H9 (cell line): ENCODE data around the gene GPR155. TPM values are rescaled to one million over a fixed set of nuclear protein-coding genes. Genes with fewer than 3 reads are reported as not detected.

Experiments
- DNase-seq: peaks from one replicate; pipeline ENCODE4 v3.0.0-alpha.2; 2017
- H2AFZ ChIP-seq: one replicate; pipeline ENCODE4 v1.6.1; 2013; ENCODE audit warnings: mild to moderate bottlenecking, low read length, control low read depth, moderate library complexity
- H2AK5ac ChIP-seq: 2 replicates; pipeline ENCODE4 v1.6.1; 2013; ENCODE audit warnings: low read length, control low read depth, mixed read lengths; ENCODE audit not compliant: insufficient read length
- H2BK120ac ChIP-seq: one replicate; pipeline ENCODE4 v1.6.1; 2013; ENCODE audit warnings: low read depth, mild to moderate bottlenecking, low read length, control low read depth, inconsistent platforms; ENCODE audit not compliant: poor library complexity, severe bottlenecking
- H2BK12ac ChIP-seq: 2 replicates; pipeline ENCODE4 v1.6.1; 2013; ENCODE audit warnings: low read length, control low read depth, mixed read lengths, low read depth; ENCODE audit not compliant: insufficient read length
- H2BK15ac ChIP-seq: 2 replicates; pipeline ENCODE4 v1.6.1; 2013; ENCODE audit warnings: low read depth, low read length, control low read depth
- H2BK20ac ChIP-seq: one replicate; pipeline ENCODE4 v1.6.1; 2013; ENCODE audit warnings: low read depth, mild to moderate bottlenecking, low read length, control low read depth, inconsistent platforms; ENCODE audit not compliant: poor library complexity, severe bottlenecking
- H2BK5ac ChIP-seq: 2 replicates; pipeline ENCODE4 v1.6.1; 2013; ENCODE audit warnings: low read length, control low read depth, mixed read lengths; ENCODE audit not compliant: insufficient read length
- H3K14ac ChIP-seq: 2 replicates; pipeline ENCODE4 v1.6.1; 2013; ENCODE audit warnings: low read length, control low read depth; ENCODE audit not compliant: insufficient read depth
- H3K18ac ChIP-seq: 2 replicates; pipeline ENCODE4 v1.6.1; 2013; ENCODE audit warnings: low read depth, mild to moderate bottlenecking, mixed read lengths, low read length, control low read depth; ENCODE audit not compliant: insufficient read length
- H3K23ac ChIP-seq: 2 replicates; pipeline ENCODE4 v1.6.1; 2013; ENCODE audit warnings: low read length, control low read depth, mixed read lengths, low read depth; ENCODE audit not compliant: insufficient read length
- H3K23me2 ChIP-seq: 2 replicates; pipeline ENCODE4 v1.6.1; 2013; ENCODE audit warnings: low read depth, mild to moderate bottlenecking, mixed read lengths, low read length, control low read depth; ENCODE audit not compliant: insufficient read length, poor library complexity, severe bottlenecking
- H3K27ac ChIP-seq: 2 replicates; pipeline ENCODE4 v1.5.1; 2013; ENCODE audit warnings: low read length, control low read depth, mixed read lengths, low read depth; ENCODE audit not compliant: insufficient read length
- H3K27me3 ChIP-seq: 2 replicates; pipeline ENCODE4 v1.6.1; 2013; ENCODE audit warnings: low read length, control low read depth, inconsistent platforms; ENCODE audit not compliant: insufficient read depth
- H3K4ac ChIP-seq: 2 replicates; pipeline ENCODE4 v1.6.1; 2013; ENCODE audit warnings: low read depth, mild to moderate bottlenecking, control low read depth, inconsistent platforms, low read length, moderate library complexity
- H3K4me1 ChIP-seq: 2 replicates; pipeline ENCODE4 v1.6.1; 2013; ENCODE audit warnings: low read length, control low read depth, inconsistent platforms; ENCODE audit not compliant: insufficient read depth
- H3K4me2 ChIP-seq: 2 replicates; pipeline ENCODE4 v1.6.1; 2013; ENCODE audit warnings: low read length, control low read depth, mixed read lengths; ENCODE audit not compliant: insufficient read length, insufficient read depth
- H3K56ac ChIP-seq: 2 replicates; pipeline ENCODE4 v1.6.1; 2013; ENCODE audit warnings: low read depth, mild to moderate bottlenecking, mixed read lengths, low read length, control low read depth; ENCODE audit not compliant: insufficient read length
- H3K79me1 ChIP-seq: 2 replicates; pipeline ENCODE4 v1.6.1; 2013; ENCODE audit warnings: low read depth, mild to moderate bottlenecking, moderate library complexity, low read length, control low read depth, inconsistent platforms; ENCODE audit not compliant: insufficient read depth, poor library complexity, severe bottlenecking
- H3K79me2 ChIP-seq: 2 replicates; pipeline ENCODE4 v1.6.1; 2013; ENCODE audit warnings: low read length, control low read depth, inconsistent platforms; ENCODE audit not compliant: insufficient read depth
- H3K9ac ChIP-seq: 2 replicates; pipeline ENCODE4 v1.6.1; 2013; ENCODE audit warnings: low read length, control low read depth, mixed read lengths; ENCODE audit not compliant: insufficient read length; ENCODE audit errors: extremely low read depth
- H3K9me3 ChIP-seq: one replicate; pipeline ENCODE4 v1.6.1; 2013; ENCODE audit warnings: low read depth, low read length, inconsistent platforms; ENCODE audit not compliant: control insufficient read depth
- H3T11ph ChIP-seq: one replicate; pipeline ENCODE4 v1.6.1; 2013; ENCODE audit warnings: mild to moderate bottlenecking, low read length, control low read depth, inconsistent platforms
- H4K20me1 ChIP-seq: one replicate; pipeline ENCODE4 v1.6.1; 2013; ENCODE audit not compliant: control insufficient read depth, insufficient read length, insufficient read depth
- H4K5ac ChIP-seq: 2 replicates; pipeline ENCODE4 v1.6.1; 2013; ENCODE audit warnings: low read depth, mild to moderate bottlenecking, mixed read lengths, low read length, control low read depth; ENCODE audit not compliant: insufficient read length
- H4K8ac ChIP-seq: replicated peaks from 2 replicates; pipeline ENCODE4 v1.6.1; 2013; ENCODE audit warnings: low read length, control low read depth, mixed read lengths, low read depth; ENCODE audit not compliant: insufficient read length
- H4K91ac ChIP-seq: 2 replicates; pipeline ENCODE4 v1.6.1; 2013; ENCODE audit warnings: low read depth, mild to moderate bottlenecking, moderate library complexity, mixed read lengths, low read length, control low read depth; ENCODE audit not compliant: insufficient read length
- H3K27ac Mint-ChIP-seq, 3 experiments: 2 replicates in 2 of 3; 3 replicates in 1 of 3; pipeline ENCODE4 v1.8.0; 2020 to 2021; ENCODE audit warnings: mixed read lengths in 3 of 3, mild to moderate bottlenecking in 1 of 3, moderate library complexity in 1 of 3
- H3K27me3 Mint-ChIP-seq: 2 replicates; pipeline ENCODE4 v1.8.0; 2021; ENCODE audit warnings: low read depth, mild to moderate bottlenecking, moderate library complexity, mixed read lengths
- H3K36me3 Mint-ChIP-seq, 3 experiments: 2 replicates in 2 of 3; 3 replicates in 1 of 3; pipeline ENCODE4 v1.8.0; 2020 to 2021; ENCODE audit warnings: low read depth in 3 of 3, mixed read lengths in 3 of 3; ENCODE audit not compliant: insufficient read depth in 1 of 3
- H3K4me1 Mint-ChIP-seq, 2 experiments: 2 replicates each; pipeline ENCODE4 v1.8.0; 2020; ENCODE audit warnings: mixed read lengths in 2 of 2
- H3K4me3 Mint-ChIP-seq, 2 experiments: 2 replicates in 1 of 2; 3 replicates in 1 of 2; pipeline ENCODE4 v1.8.0; 2020 to 2021; ENCODE audit warnings: mild to moderate bottlenecking in 2 of 2, mixed read lengths in 2 of 2, moderate library complexity in 1 of 2
- H3K9me3 Mint-ChIP-seq, 2 experiments: 2 replicates in 1 of 2; 3 replicates in 1 of 2; pipeline ENCODE4 v1.8.0; 2020; ENCODE audit warnings: mild to moderate bottlenecking in 2 of 2, mixed read lengths in 2 of 2, moderate library complexity in 1 of 2
- CTCF ChIP-seq: fragments of 200-600 bp; sonication (generic); conservative IDR thresholded peaks from 3 replicates; pipeline ENCODE4 v1.8.0; 2021; ENCODE audit warnings: antibody characterized with exemption, mild to moderate bottlenecking
- WGBS: extraction: QIAGEN DNeasy Blood & Tissue Kit; methylation state at CpG from one replicate; pipeline ENCODE4 v1.1.7; 2013; ENCODE audit warnings: missing lambda C conversion rate, low lambda C conversion rate, mixed read lengths; ENCODE audit not compliant: insufficient read length; ENCODE audit errors: extremely low coverage; 5-methylcytosine and 5-hydroxymethylcytosine counted together
- total RNA-seq: library from RNA; stranded (reverse); gene quantifications from 2 replicates; pipeline ENCODE4 v1.2.1, GENCODE V29; 2021

The GPR155 gene
- total RNA-seq, 1 experiment from 2014 or later: 0.35 TPM

GRCh38 chr2:174518395-174518794 is 31.6 kb upstream of the GPR155 start:
- H3K4ac ChIP-seq: no peak overlapping the region
- H2AFZ ChIP-seq: no peak overlapping the region
- H3K27me3 ChIP-seq: no peaks in the 10 kb centered on the region
- H3T11ph ChIP-seq: no peak overlapping the region
- Mint-ChIP-seq H3K27ac (no peak overlapping the region), H3K4me3 (no peak overlapping the region), H3K9me3 (peaks cover 13 to 16% of the 10 kb centered on the region in 2 experiments), H3K27me3 (peaks cover 14% of the 10 kb centered on the region), H3K36me3 (peaks cover 0 to 7% (median 3%) of the 10 kb centered on the region in 3 experiments; a peak in 3 of 7 replicates), H3K4me1 (no peaks in the 10 kb centered on the region)
- no peak overlapping the region for H4K5ac ChIP-seq
- no peaks in the 10 kb centered on the region for H3K79me1 ChIP-seq
- H3K23ac ChIP-seq: no peak overlapping the region
- H3K4me1 ChIP-seq: no peaks in the 10 kb centered on the region
- H3K56ac ChIP-seq: no peak overlapping the region
- H3K18ac ChIP-seq: no peak overlapping the region
- no peaks in the 10 kb centered on the region for H4K20me1 ChIP-seq
- no peak overlapping the region for H4K91ac ChIP-seq
- no peak overlapping the region for H2BK12ac ChIP-seq
- H3K27ac ChIP-seq: no peak overlapping the region
- H2BK20ac ChIP-seq: no peak overlapping the region
- no peak overlapping the region for H2BK5ac ChIP-seq
- no peak overlapping the region for H2BK15ac ChIP-seq
- no peak for TF ChIP-seq CTCF
- H3K14ac ChIP-seq: no peak overlapping the region
- H3K9me3 ChIP-seq: no peaks in the 10 kb centered on the region
- no CpG with 5 or more reads among the region's 2 CpGs for whole genome bisulfite sequencing
- H3K79me2 ChIP-seq: no peaks in the 10 kb centered on the region
- no peak for DNase-seq
- H2AK5ac ChIP-seq: no peak overlapping the region
- no peak overlapping the region for H4K8ac ChIP-seq
- no peaks in the 10 kb centered on the region for H3K23me2 ChIP-seq
- H2BK120ac ChIP-seq: no peak overlapping the region
- no peak overlapping the region for H3K4me2 ChIP-seq
- H3K9ac ChIP-seq: no peak overlapping the region
